T-helper 2 cell treated with Interferon-gamma antibody and Interleukin-4, amounts not matched to agents 5 μg/mL and 100 μg/mL, for 36 hours (primary cell): ENCODE measurements around the gene CRB3.

Source experiments
- DNase-seq: peaks from one replicate; pipeline ENCODE4 v3.0.0; 2021; ENCODE audit warnings: low spot score
- H3K27ac Mint-ChIP-seq: one replicate; pipeline ENCODE4 v1.8.0; 2021; ENCODE audit warnings: mild to moderate bottlenecking, mixed read lengths
- H3K27me3 Mint-ChIP-seq: one replicate; pipeline ENCODE4 v1.8.0; 2021; ENCODE audit warnings: low read depth, mixed read lengths
- H3K36me3 Mint-ChIP-seq: one replicate; pipeline ENCODE4 v1.8.0; 2021; ENCODE audit warnings: low read depth, mixed read lengths
- H3K4me1 Mint-ChIP-seq: one replicate; pipeline ENCODE4 v1.8.0; 2021; ENCODE audit warnings: low read depth, mixed read lengths
- H3K4me3 Mint-ChIP-seq: one replicate; pipeline ENCODE4 v1.8.0; 2022; ENCODE audit warnings: mild to moderate bottlenecking, moderate library complexity, mixed read lengths
- H3K9me3 Mint-ChIP-seq: one replicate; pipeline ENCODE4 v1.8.0; 2021; ENCODE audit warnings: mixed read lengths

CRB3 gene

DNA sequence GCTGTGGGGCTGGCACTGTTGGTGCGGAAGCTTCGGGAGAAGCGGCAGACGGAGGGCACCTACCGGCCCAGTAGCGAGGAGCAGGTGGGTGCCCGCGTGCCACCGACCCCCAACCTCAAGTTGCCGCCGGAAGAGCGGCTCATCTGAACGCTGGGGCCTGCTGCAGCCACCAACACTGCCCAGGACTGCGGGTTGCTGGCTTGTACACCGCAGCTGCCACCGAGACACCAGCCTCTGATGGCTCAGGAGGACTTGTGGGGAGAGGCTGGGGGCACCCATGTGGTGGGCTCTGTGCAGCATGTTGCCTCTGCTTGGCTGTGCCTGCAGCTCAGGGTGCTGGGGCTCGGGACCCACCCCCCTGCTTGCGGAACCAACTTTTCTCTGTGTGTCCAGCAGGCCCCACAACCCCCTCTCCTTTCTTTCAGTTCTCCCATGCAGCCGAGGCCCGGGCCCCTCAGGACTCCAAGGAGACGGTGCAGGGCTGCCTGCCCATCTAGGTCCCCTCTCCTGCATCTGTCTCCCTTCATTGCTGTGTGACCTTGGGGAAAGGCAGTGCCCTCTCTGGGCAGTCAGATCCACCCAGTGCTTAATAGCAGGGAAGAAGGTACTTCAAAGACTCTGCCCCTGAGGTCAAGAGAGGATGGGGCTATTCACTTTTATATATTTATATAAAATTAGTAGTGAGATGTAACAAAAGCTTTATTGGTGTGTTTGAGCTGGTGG lies 2.6 kb downstream of the CRB3 start:
- Mint-ChIP-seq H3K27ac (no peak overlapping the region), H3K4me3 (no peak overlapping the region), H3K9me3 (no peaks in the 10 kb centered on the region), H3K4me1 (no peaks in the 10 kb centered on the region), H3K27me3 (peaks cover 3% of the 10 kb centered on the region), H3K36me3 (peaks cover 23% of the 10 kb centered on the region)
- DNase-seq: no peak

DNA sequence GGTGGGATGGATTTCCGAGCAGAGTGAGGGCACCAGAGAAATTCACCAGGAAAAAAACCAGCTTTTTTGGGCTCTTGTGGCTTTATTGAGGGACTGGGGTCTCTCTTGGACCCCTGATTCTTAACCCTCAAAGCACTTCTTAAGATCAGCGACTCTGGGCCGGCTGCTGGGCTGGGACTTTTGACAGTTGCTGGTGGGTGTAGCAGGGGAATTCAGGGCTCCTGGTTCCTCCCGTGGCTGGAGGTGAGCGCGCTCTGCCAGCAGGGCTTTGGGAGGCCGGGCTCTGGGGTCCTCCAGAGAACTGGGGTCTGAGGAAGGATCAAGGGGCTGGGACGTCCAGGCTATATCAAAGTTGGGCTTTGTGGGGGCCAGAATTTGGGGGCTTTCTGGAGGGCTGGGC lies 3.3 kb downstream of the CRB3 start:
- Mint-ChIP-seq H3K36me3 (peaks cover 23% of the 10 kb centered on the region), H3K9me3 (no peaks in the 10 kb centered on the region), H3K27ac (no peak overlapping the region), H3K4me3 (no peak overlapping the region), H3K27me3 (peaks cover 3% of the 10 kb centered on the region), H3K4me1 (no peaks in the 10 kb centered on the region)
- no peak for DNase-seq

DNA sequence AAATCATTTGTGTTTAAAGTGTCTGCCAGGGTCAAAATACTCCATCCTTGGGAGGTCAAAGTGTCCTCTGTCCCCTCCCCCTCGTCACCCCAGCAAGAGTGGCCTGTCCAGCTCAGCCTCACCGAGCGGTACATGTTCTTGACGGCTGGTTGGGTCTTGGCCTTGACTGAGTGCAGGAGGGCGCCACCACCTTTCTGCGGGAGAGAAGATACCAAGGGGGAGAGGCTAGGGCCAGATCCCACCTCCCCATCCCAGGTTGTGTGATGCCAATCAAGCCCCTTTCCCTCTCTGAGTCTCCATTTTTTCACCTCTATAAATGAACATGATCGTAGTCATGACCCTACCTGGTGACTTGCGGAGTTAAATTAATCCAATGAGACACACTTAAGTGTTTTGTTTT lies 6.1 kb downstream of the CRB3 start:
- Mint-ChIP-seq H3K27ac (no peak overlapping the region), H3K9me3 (no peaks in the 10 kb centered on the region), H3K27me3 (no peaks in the 10 kb centered on the region), H3K36me3 (peaks cover 30% of the 10 kb centered on the region), H3K4me3 (no peak overlapping the region), H3K4me1 (no peaks in the 10 kb centered on the region)
- no peak for DNase-seq

DNA sequence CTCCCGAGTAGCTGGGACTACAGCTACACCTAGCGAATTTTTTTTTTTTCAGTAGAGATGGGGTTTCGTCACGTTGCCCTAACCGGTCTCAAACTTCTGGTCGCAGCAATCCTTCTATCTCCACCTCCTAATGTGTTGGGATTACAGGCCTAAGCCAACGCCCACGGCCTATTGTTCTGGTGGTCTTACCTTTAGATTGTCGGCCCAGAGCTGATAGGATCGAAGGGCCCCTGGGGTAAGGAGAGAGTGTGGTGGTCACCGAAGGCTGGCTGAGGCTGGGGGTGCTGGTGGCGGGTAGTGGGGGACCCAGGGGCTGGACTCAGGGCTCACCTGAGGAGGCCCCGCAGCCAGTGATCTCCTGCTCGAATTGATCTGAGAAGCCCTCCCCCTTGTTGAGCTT lies 7.0 kb downstream of the CRB3 start:
- no peak for DNase-seq
- Mint-ChIP-seq H3K27ac (no peak overlapping the region), H3K4me1 (no peaks in the 10 kb centered on the region), H3K27me3 (no peaks in the 10 kb centered on the region), H3K9me3 (no peaks in the 10 kb centered on the region), H3K4me3 (no peak overlapping the region), H3K36me3 (peaks cover 33% of the 10 kb centered on the region)

DNA sequence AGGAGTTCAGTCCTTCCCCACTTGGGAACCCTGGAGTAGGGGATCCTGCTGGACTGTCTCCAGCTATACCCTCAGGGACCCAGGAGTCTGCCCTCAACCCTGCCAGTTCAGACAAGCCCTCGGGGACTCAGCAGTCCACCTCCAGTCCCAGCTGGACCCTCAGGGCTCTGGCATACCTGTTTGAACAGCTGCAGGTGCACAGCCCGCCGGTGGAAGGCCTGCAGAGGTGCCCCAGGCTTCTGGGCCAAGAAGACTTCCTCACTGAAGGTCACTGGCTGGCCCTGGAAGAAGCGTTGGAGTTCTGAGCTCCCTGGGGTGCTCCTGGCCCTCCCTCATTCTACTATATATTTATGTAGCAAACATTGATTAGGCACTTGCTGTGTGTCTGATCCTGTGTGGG lies 8.6 kb downstream of the CRB3 start:
- DNase-seq: no peak
- Mint-ChIP-seq H3K27ac (no peak overlapping the region), H3K27me3 (no peaks in the 10 kb centered on the region), H3K36me3 (peaks cover 33% of the 10 kb centered on the region), H3K4me3 (no peak overlapping the region), H3K9me3 (no peaks in the 10 kb centered on the region), H3K4me1 (no peaks in the 10 kb centered on the region)

DNA sequence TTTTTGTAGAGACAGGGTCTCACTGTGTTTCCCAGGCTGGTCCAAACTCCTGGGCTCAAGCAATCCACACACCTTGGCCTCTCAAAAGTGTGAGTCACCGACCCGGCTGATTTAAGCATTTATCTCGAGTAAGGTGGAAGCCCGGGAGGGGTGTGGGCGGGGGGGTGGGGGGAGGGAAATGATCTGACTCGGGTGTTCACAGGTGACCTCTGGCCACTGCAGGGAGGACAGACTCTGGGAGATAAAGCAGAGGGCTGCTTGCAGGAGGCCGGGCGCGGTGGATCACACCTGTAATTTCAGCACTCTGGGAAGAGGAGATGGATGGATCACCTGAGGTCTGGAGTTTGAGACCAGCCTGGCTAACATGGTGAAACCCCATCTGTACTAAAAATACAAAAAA lies 9.6 kb downstream of the CRB3 start:
- no peak for DNase-seq
- Mint-ChIP-seq H3K36me3 (peaks cover 29% of the 10 kb centered on the region), H3K4me1 (no peaks in the 10 kb centered on the region), H3K9me3 (no peaks in the 10 kb centered on the region), H3K4me3 (no peak overlapping the region), H3K27me3 (no peaks in the 10 kb centered on the region), H3K27ac (no peak overlapping the region)

DNA sequence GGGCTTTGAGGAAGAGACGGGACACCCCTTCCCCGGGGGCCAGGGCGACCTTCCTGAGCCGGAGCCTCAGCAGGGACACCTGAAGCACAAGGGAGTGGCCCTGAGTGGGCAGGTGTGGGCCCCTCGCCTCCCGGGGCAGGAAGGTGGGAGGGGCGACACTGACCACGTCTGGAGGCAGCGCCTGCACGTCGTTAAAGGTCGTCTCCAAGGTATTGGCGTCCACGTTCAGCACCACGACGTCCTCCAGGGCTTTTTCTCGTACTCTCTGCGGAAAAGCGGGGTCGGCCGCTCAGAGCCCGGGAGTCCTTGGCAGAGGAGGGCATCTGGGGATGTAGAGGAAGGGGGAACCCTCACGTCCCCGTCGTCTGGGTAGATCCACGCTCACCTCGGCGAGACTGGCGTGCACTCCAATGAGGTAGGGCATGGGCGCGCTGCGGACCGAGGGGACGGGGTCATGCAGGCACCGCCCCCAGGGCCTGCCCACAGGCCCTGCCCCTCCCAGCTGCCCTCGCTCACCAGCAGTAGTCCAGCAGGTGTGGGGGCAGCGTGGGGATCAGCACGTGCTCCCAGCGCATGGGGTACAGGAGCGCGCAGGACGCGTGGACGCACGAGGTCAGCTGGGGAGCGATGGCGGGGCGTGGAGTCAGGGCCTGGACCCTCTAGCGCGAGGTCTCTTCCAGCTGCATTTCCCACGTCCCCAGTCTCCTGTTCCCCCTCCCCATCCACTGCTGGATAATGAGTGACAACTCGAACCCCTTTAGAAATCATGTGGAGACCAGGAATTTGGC lies 11.4 kb downstream of the CRB3 start:
- H3K27ac Mint-ChIP-seq: no peak overlapping the region
- H3K4me1 Mint-ChIP-seq: peaks cover 6% of the 10 kb centered on the region
- no peak overlapping the region for H3K4me3 Mint-ChIP-seq
- H3K9me3 Mint-ChIP-seq: no peaks in the 10 kb centered on the region
- no peaks in the 10 kb centered on the region for H3K27me3 Mint-ChIP-seq
- peaks cover 24% of the 10 kb centered on the region for H3K36me3 Mint-ChIP-seq
- no peak for DNase-seq

DNA sequence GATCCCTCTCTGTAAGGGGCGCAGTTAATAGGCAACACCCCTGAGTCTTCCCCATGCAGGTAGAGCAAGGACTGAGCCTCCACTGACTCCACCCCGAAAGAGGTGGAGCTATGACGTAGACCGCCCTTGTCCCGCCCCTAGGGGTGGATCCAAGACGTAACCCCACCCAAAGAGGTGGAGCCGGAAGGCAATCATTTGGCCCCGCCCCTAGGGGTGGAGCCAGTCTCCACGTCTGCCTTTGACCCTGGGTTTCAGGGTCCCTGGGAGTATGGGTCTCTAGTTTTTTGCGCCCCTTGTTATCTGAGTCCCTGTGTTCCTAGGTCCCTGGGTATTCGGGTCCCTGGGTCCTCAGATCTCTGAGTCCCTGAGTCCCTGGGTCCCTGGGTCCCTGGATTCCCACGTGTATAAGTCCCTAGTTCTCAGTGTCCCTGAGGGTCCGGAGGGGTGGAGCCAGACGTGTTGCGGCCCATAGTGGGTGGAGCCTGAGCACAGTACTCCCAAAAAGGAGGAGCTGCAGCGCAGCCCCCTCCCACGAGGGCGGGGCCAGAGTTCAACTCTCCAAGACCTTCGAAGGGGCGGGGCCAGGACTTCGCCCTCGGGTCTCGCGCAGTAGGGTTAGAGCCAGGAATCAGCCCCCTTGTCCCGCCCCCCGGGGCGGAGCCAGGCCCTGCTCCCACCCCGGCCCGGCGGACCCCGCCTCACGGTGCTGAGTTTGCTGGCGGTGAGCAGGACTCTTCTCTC lies 12.3 kb downstream of the CRB3 start:
- Mint-ChIP-seq H3K4me1 (peaks cover 13% of the 10 kb centered on the region), H3K27me3 (no peaks in the 10 kb centered on the region), H3K27ac (no peak overlapping the region), H3K9me3 (no peaks in the 10 kb centered on the region), H3K36me3 (peaks cover 22% of the 10 kb centered on the region), H3K4me3 (no peak overlapping the region)
- DNase-seq: peak; percentile 38

DNA sequence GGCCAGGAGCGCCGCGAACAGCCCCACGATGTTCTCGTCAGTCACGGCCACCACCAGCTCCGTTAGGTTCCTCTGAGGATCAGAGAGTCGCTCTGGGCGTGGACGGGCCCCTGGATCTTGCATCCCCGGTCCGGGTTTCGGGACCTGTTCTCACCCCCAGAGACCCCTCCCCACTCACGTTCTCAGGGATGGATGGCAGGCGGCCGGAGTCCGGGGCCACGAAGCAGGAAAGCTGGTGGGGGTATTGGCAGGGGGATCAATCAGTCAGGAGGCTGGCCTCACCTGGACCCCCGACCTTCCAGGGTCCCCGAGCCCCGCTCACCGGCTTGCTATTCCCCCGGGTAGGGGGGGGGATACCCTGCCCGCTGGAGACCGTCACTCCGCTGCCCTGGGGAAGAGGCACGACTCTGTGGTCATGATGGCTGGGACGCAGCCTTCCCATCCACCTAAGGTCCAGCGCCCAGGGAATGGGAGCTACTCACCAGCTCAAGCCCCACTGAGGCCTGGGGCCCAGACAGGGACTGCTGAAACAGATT lies 12.9 kb downstream of the CRB3 start:
- no peaks in the 10 kb centered on the region for H3K27me3 Mint-ChIP-seq
- no peak for DNase-seq
- H3K9me3 Mint-ChIP-seq: no peaks in the 10 kb centered on the region
- H3K27ac Mint-ChIP-seq: no peak overlapping the region
- no peak overlapping the region for H3K4me3 Mint-ChIP-seq
- H3K36me3 Mint-ChIP-seq: peaks cover 22% of the 10 kb centered on the region
- H3K4me1 Mint-ChIP-seq: peaks cover 17% of the 10 kb centered on the region

DNA sequence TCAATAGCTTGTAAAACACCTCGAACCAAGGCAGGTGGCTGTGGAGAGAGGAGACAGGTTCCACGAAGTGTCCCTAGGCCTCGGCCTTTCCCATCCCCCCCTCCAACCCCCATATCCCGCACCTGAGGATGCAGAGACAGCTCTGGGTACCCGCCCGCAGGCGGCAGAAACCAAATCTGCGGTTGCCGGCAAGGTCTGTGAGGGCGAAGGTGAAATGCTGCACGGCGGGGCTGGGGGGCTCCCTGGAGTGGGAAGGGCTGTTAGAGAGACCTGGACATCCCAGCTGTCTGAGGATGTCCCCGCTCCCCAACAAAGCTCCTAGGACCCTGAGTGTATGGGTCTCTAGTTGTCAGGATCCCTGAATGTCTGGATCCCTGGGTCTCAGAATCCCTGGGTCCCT lies 14.7 kb downstream of the CRB3 start:
- no peak overlapping the region for H3K27ac Mint-ChIP-seq
- H3K4me3 Mint-ChIP-seq: no peak overlapping the region
- H3K36me3 Mint-ChIP-seq: peaks cover 20% of the 10 kb centered on the region
- peaks cover 24% of the 10 kb centered on the region for H3K4me1 Mint-ChIP-seq
- no peaks in the 10 kb centered on the region for H3K27me3 Mint-ChIP-seq
- no peak for DNase-seq
- no peaks in the 10 kb centered on the region for H3K9me3 Mint-ChIP-seq

DNA sequence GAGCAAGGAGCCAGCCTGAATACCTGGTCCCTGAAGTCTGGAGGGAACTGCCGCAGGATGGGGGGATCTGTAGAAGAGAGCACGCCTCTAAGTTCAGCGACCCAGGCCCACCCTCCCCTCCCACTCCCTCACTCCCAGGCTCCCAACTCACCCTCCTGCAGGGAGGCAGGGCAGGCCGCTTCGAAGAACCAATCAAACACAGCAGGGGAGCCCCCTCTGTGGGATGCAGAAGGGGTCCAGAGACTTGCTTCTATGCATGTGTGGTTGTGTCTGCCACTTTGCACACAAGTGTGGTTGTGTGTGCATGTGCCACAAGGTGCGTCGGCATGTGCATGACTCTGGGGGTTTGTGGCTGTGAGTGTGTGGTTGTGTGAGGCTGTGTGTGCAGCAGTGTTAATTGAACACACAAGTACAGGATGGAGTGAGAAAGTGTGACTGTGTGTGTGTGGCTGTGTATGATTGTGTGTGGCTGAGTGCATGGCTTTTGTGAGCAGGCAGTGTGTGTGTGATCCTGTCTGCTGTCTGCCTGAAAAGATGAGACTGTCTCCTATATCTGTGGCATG lies 15.8 kb downstream of the CRB3 start:
- DNase-seq: no peak
- Mint-ChIP-seq H3K9me3 (no peaks in the 10 kb centered on the region), H3K27ac (peak overlapping the region; percentile 94), H3K36me3 (peaks cover 16% of the 10 kb centered on the region), H3K27me3 (no peaks in the 10 kb centered on the region), H3K4me1 (peaks cover 24% of the 10 kb centered on the region), H3K4me3 (peak overlapping the region; percentile 98)

DNA sequence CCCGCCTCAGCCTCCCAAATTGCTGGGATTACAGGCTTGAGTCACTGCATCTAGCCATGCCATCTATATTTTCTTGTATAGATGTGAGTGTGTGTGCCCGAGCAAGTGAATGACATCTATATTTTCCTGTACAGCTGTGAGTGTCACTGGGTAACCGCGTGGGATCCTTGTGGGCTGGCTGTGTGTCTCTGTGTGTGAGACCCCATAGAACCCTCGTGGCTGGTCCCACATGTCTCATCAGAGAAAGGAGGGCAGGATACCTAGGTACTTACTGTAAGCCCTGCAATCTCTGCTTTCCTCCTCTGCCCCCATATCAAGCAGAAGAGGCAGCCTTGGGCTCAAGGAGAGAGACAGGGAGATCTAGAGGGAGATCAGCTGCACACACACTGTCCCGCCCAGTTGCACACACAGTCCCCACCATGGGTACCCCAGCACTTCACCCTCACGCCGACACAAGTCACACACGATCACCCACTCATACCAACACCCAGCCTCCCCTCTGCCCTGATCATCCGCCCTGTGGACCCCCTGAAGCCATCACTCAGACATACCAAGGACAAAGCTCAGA lies 16.9 kb downstream of the CRB3 start:
- Mint-ChIP-seq H3K4me3 (peak overlapping the region; percentile 98), H3K4me1 (peaks cover 24% of the 10 kb centered on the region), H3K9me3 (no peaks in the 10 kb centered on the region), H3K27ac (peak overlapping the region; percentile 94), H3K27me3 (no peaks in the 10 kb centered on the region), H3K36me3 (peaks cover 14% of the 10 kb centered on the region)
- DNase-seq: peak; percentile 23

DNA sequence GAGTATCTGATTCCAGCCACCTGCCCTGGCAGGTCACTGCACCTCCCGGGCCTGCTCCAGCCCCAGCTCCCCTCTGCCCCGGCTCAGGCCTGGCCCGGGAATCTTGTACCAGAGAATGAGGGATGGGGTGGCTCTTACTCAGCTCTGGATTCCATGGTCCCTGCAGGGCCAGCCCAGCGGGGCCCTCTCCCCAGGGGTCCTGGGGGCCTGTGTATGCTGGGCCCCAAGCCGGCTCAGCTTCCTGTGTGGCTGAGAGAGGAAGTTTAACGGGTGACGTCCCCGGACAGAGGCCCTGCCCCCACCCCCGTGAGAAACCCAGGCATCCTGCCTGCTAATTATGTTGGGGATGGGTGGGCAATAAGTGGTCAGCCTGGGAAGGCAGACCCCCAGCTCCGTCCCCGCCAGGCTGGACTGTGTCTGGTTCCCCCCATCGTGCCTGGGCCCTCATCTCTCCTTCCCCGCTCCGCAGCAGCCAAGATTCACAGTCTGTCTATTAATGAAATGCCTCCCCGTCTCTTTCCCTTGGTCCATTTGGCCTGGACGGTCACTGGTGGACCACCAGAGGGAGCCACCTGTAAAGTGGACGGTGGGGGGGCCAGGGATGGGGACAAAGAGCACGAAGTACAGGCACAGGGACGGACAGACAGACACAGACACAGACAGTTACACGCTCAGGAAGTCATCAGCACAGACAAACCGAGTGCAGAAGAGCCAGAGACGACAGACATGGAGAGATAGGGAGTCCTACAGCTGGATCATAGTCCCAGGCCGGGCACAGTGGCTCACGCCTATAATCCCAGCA lies 17.7 kb downstream of the CRB3 start, which contains the start of gene DENND1C:
TSS of gene DENND1C (minus strand) at position 247 of the 802 bp plus-strand sequence. CDS start at position 155, 92 bp downstream.
- Mint-ChIP-seq H3K27me3 (no peaks in the 10 kb centered on the region), H3K9me3 (no peaks in the 10 kb centered on the region), H3K4me3 (peak within 1 kb of the TSS; percentile 98), H3K36me3 (peaks cover 9% of the 10 kb centered on the region), H3K27ac (peak within 1 kb of the TSS; percentile 94), H3K4me1 (peaks cover 24% of the 10 kb centered on the region)
- peak; percentile 60 for DNase-seq
